DOHH2 (cell line): Measurements from ENCODE around the gene UPK3A.

Source experiments
- EZH2phosphoT487 ChIP-seq: fragments of 200-600 bp; sonication (generic); IDR thresholded peaks from 2 replicates; pipeline ENCODE4 v1.6.1; 2017; ENCODE audit warnings: borderline replicate concordance, mild to moderate bottlenecking, antibody characterized with exemption, low read length, moderate library complexity, mixed read lengths
- TF ChIP-seq, protein P1 (sequence below): fragments of 200-600 bp; sonication (generic); IDR thresholded peaks from one replicate; pipeline ENCODE4 v1.5.1; 2014; ENCODE audit warnings: antibody characterized with exemption, mild to moderate bottlenecking, low read depth, low read length; ENCODE audit not compliant: poor library complexity, severe bottlenecking

DNA sequence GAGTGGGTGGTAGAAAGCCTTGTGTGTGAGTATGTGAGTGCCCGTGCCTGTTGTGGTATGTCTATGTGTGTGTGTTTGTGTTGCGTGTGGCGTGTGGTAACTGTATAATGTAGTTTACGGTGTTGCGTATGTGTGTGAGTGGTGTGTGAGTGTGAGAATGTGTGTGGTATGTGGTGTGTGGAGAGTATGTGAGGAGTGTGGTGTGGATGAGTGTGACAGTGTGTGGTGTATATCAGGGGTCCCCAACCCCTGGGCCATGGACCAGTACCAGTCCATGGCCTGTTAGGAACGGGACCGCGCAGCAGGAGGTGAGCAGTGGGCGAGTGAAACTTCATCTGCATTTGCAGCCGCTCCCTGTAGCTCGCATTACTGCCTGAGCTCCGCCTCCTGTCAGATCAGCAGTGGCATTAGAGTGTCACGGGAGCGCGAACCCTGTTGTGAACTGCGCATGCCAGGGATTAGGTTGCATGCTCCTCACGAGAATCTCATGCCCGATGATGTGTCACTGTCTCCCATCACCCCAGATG is 5.7 kb downstream of the UPK3A start:
- TF ChIP-seq, protein P1, sequence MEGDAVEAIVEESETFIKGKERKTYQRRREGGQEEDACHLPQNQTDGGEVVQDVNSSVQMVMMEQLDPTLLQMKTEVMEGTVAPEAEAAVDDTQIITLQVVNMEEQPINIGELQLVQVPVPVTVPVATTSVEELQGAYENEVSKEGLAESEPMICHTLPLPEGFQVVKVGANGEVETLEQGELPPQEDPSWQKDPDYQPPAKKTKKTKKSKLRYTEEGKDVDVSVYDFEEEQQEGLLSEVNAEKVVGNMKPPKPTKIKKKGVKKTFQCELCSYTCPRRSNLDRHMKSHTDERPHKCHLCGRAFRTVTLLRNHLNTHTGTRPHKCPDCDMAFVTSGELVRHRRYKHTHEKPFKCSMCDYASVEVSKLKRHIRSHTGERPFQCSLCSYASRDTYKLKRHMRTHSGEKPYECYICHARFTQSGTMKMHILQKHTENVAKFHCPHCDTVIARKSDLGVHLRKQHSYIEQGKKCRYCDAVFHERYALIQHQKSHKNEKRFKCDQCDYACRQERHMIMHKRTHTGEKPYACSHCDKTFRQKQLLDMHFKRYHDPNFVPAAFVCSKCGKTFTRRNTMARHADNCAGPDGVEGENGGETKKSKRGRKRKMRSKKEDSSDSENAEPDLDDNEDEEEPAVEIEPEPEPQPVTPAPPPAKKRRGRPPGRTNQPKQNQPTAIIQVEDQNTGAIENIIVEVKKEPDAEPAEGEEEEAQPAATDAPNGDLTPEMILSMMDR: no peak
- no peak for TF ChIP-seq EZH2phosphoT487
